NOMO-1 treated with DMSO at 0.1 percent for 48 hours (cell line): ENCODE data around the gene JARID2.
A peak's percentile ranks its signal among the peaks of the same experiment; 100 is the strongest.

Source experiments
- DNase-seq: peaks from one replicate; lab custom pipeline; 2025; ENCODE audit not compliant: unreplicated experiment; lab: John Stamatoyannopoulos, UW

The JARID2 gene

GRCh38 chr6:15484140-15484539 is 238.3 kb downstream of the JARID2 start:
- no peak for DNase-seq

DNA sequence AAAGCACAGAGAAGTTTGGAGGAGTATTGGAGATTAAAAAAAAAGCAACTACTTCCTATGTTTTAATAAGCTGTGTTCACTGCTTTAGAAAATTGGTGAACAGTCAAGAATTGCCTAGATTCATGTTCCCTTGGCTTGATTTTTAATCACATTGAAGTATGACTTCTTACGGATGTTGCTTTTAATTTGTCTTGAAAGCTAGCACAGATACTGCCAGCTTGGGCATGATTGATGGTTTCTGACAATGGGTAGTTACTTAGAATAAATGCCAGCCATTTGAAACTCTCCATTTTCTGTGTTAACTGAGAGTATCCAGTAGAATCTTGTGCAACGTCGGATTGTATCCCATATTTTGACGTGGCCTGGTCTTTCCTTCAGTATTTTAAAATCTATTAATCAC is 239.0 kb downstream of the JARID2 start:
- no peak for DNase-seq

DNA sequence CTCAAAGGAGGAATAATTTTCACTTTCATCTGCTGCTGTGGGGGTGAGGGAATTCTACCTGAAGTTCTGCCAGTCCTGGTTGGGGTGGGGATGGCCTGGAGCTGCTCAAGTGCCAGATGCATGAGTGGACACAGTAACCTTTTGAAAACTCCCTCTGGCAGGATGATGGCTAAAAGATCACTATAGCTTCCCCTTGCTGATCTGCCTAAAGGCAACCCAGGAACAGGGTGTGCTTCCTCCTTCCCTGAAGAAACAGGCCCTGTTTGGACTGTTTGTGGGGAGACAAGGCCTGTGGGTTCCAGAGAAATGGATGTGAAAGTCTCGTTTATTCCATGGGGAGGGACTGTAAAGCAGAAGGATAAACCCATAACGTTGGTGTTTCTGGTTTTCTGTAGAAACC is 240.1 kb downstream of the JARID2 start:
- DNase-seq: no peak

DNA sequence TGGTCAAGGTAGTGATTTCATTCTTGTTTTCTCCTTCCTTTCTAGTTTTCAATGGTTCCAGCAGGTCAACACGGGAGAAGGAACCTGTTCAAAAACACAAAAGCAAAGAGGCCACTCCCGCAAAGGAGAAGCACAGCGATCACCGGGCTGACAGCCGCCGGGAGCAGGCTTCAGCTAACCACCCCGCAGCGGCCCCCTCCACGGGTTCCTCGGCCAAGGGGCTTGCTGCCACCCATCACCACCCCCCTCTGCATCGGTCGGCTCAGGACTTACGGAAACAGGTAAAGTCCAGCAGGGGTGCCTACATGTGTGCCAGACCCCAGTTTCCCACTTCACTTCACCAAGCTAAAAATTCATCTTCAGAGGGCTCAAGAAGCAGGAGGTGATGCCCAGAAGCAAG is 241.4 kb downstream of the JARID2 start:
- no peak for DNase-seq

DNA sequence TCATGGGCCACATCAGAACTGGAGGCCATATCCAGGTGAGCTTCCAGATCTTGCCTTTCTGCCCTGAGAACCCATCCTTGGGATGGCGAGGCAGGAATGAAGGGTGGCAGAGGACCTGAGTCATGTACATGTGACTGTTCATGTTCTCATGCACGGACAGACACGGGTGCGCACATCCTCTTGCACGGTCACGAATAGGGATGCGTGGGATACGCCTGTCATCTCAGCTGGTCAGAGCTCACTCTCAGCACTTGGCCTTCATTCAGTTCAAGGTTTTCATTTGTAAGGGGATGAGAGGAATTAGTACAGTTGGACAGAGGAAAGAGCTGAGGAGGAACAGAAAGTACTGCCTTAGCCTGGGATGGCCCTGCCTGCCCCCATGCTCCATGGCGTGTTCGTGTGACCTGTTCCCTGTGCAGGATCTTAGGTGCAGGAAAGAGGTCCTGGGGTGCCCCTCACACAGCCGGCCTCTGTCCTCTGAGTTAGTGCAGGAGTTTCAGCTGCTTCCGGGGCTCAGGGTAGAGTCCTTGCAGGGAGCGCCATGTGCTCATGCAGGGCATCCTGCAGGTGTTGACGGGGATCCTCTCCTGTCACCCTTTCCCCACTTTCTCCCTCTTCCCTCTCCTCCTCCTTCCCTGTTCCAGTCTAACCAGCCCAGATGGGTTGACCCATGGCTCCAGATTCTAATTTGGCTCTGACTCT is 243.5 kb downstream of the JARID2 start:
- DNase-seq: no peak

DNA sequence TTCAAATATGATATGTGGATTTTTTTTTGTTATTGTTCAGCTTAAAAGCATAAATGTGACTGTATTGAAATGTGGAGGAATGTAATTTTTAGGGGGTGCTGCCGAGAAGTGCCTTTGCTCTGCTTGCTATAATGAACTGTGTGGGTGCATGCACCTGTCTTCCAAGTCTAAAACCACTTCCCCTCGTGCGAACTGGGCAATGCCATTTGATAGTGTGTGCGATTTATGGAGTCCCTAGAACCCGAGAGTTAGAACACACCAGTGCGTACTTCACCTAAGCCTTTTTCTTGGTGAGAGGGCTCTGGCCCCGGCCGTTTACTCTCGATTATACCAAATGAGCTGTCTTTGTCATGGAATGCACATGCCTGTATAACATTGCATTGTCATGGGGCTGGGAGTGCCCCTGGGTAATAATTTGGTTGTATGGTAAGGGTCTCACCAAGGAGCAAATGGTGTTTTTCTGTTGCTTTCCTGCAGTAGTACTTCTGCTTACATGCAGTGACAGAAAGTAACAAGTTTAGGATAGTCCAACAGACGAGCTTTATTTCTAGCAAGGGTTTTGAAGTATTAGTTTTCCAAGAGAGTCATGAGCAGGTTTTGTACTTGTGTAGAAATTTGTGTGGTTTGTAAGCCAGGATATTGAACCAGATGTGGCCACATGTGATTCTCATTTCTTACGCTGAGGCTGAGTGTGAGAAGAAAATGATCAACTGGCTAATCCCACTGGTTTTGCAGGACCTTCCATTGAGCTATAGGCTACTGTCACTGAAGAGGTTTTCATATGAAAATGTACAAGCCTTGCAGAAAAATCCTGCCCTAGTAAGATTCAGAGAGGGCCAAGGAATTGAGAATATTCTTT is 244.6 kb downstream of the JARID2 start:
- no peak for DNase-seq

GRCh38 chr6:15491255-15491985 is 245.6 kb downstream of the JARID2 start:
- DNase-seq: peak; percentile 51

- DNase-seq: no peak
Observed at GRCh38 chr6:15491986-15492269, 246.1 kb downstream of the JARID2 start.

GRCh38 chr6:15493437-15494168 is 247.7 kb downstream of the JARID2 start:
- DNase-seq: no peak

DNA sequence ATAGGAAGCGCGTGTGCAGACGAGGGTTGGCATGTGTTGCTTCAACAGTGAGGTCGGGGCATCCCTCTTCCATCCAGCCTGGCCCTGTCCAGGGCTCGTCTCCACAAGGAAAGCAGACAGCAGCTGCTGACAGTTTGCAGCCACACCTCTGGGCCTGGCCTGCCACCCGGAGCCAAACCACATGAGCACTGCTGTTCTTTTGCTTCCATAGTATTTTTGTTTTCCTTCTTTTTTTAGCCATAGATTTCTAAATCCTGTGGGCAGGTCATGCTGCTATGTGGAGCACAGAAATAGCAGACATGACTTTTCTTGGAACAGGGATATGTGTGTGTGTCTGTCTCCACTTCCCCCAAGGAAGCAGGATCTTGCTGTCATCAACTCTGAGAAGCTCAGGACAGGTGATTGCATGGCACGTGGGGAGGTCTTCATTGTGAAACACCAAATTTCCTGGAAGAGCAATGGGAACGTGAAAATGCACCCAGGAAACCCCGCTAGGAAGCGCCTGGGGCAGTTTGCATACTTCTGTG is 249.6 kb downstream of the JARID2 start:
- no peak for DNase-seq

GRCh38 chr6:15496345-15497131 is 250.7 kb downstream of the JARID2 start:
- no peak for DNase-seq

- DNase-seq: no peak
Observed at GRCh38 chr6:15498640-15499039, 252.8 kb downstream of the JARID2 start.

- DNase-seq: no peak
Observed at GRCh38 chr6:15499125-15499524, 253.3 kb downstream of the JARID2 start.

DNA sequence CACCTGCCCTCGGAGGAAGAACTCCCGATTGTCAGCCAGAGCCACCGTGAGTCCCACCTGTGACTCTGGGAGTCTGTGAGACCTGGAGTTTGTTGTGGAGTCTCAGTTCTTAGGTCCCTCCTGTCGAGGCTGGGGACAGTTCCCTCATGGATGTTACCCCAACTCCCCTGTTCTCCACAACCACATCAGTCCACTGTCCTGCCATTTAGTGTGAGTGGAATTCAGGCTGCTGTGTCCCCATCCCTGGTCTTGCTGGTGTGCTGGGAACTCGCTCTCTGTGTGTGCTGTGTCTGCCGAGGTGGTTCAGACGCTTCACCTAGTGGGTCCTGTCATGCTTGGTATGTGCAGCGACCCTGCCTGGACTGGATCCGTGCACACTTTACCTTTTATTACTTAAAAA is 253.7 kb downstream of the JARID2 start:
- DNase-seq: no peak

DNA sequence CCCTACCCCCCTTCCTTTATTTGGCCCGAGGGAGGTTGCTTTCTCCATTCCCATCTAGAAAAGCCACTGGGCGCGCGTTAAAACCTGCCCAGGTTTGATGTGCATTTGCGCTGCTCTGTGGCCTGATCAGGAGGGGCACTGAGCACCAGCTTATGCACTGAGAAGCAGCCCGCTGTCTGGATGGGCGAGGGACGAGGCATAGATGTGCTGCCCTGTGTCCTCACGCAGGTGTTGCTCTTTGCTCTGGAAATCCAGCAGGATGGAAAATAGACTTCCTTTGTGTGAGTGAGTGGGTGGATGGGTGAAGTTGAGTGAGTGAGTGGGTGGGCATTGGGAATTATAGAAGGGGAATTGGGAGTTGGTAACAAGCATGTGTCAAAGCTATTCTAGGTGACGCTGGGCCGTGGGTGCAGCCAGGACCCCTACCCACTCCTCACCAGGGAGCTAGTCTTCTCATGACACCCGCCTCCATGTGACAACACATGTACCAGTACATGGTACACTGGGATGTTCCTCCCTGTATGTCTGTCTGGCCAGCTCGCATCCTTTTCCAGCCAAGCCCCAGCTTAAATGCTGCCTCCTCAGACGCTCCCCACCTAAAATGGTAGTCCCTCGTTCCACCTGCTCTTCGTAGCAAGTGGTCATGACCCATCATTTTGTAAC is 254.3 kb downstream of the JARID2 start:
- no peak for DNase-seq

DNA sequence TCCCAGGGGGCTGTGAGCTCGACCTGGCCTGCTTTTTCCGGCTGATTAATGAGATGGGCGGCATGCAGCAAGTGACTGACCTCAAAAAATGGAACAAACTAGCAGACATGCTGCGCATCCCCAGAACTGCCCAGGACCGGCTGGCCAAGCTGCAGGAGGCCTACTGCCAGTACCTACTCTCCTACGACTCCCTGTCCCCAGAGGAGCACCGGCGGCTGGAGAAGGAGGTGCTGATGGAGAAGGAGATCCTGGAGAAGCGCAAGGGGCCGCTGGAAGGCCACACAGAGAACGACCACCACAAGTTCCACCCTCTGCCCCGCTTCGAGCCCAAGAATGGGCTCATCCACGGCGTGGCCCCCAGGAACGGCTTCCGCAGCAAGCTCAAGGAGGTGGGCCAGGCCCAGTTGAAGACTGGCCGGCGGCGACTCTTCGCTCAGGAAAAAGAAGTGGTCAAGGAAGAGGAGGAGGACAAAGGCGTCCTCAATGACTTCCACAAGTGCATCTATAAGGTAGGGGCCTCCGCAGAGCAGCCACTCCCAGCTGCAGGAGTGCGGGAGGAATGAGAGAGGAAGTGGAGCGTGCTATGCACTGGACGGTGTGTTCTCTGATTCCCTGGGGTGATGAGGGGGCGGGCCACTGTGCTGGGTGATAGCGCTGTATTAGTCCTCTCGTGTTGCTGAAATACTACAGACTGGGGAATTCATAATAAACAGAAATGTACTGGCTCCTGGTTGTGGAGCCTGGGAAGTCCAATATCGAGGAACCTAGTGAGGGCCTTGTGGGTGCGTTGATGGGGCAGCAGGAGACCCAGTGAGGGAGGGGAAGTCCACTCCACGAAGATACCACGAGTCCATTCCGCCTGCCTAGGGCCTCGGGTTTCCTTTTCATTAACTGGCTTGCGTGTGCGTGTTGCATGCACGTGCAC is 255.3 kb downstream of the JARID2 start:
- no peak for DNase-seq

GRCh38 chr6:15501826-15502445 is 256.1 kb downstream of the JARID2 start:
- no peak for DNase-seq
